Body of pancreas (tissue), 4 donors: ENCODE results near the gene PRIM1.
"Not testable (repeated sequence)": the region's sequence is repeated elsewhere in the genome, so short reads cannot be mapped to it uniquely, and the experiment has no call there.

Experiments
- CTCF ChIP-seq, 7 experiments: fragments of 450-650 bp in 4 of 7; fragments of 200-600 bp in 3 of 7; sonication (generic) in 3 of 7; IDR thresholded peaks; one replicate each; pipeline ENCODE4 v1.5.1; 2016 to 2019; ENCODE audit warnings: antibody characterized with exemption in 7 of 7
- POLR2A ChIP-seq, 3 donors: fragments of 450-650 bp; IDR thresholded peaks; one replicate each; pipeline ENCODE4 v1.6.1; 2016; ENCODE audit warnings: antibody characterized with exemption in 3 of 3, mild to moderate bottlenecking in 2 of 3

GRCh38 chr12:56795046-56795562 lies 43.0 kb upstream of the PRIM1 start:
- not testable (repeated sequence) for TF ChIP-seq CTCF, POLR2A (IDR thresholded peaks at IDR 0.05)
